Neural progenitor cell (in vitro differentiated cells): ENCODE measurements around the gene THYN1.

Experiments
- CTCF ChIP-seq: fragments of 200-600 bp; sonication (generic); IDR thresholded peaks from 2 replicates; pipeline ENCODE4 v1.5.1; 2017; ENCODE audit warnings: antibody characterized with exemption, mild to moderate bottlenecking
- EZH2 ChIP-seq: fragments of 200-600 bp; sonication (generic); IDR thresholded peaks from 2 replicates; pipeline ENCODE4 v1.6.1; 2017; ENCODE audit warnings: antibody characterized with exemption, mild to moderate bottlenecking, moderate library complexity

- TF ChIP-seq CTCF (no peak), EZH2 (no peak)
Observed at GRCh38 chr11:134236834-134237556, 16.2 kb downstream of the THYN1 start.
